ENCODE results near the gene UBE2K. TPM values are rescaled to one million over a fixed set of nuclear protein-coding genes. Genes with fewer than 3 reads are reported as not detected.
A peak's percentile ranks its signal among the peaks of the same experiment; 100 is the strongest.
"Not testable (repeated sequence)": the region's sequence is repeated elsewhere in the genome, so short reads cannot be mapped to it uniquely, and the experiment has no call there.

UBE2K gene, protein sequence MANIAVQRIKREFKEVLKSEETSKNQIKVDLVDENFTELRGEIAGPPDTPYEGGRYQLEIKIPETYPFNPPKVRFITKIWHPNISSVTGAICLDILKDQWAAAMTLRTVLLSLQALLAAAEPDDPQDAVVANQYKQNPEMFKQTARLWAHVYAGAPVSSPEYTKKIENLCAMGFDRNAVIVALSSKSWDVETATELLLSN
- total RNA-seq: 70.3 and 77.3 TPM in 2 replicates
- long read RNA-seq, full-length matches to known transcripts: 30 of 46 reads
- long read RNA-seq, partial matches to known transcripts: 0 of 46 reads
- long read RNA-seq, other reads (novel, unspliced or antisense): 16 of 46 reads

DNA sequence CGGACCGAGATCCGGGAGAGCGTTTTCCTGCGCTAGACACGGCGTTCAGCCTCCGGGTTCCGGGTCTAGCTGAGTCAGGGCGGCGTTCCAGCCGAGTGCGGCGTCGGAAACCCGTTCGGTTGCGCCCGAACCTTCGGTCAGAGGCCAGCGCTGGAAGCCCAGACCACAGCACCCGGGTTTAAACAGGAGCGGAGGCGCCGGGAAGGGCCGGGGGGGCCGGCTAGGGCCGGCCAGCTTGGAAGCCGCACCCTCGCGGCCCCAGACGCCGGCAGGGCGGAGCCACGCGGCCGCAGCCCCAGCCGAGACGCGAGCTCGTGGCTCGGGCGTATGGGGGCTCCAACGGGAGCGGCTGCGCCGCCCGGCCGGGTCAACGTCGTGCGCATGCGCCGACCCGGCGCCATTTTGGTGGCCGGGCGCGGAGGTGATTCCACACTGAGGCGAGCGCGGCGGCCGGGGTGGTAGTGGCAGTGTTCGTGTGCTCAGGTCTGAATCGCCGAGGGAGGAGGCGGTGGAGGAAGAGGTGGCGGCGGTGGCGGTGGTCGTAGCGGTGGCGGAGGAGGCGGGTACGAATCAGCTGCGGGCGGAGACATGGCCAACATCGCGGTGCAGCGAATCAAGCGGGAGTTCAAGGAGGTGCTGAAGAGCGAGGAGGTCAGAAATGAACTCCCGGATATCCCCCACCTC lies at the start of gene UBE2K:
TSS of gene UBE2K (plus strand) at position 397 of the 684 bp plus-strand sequence. CDS start at position 589, 192 bp downstream.
- H3K4me1 Mint-ChIP-seq (ENCODE audit: unreplicated experiment): peaks cover 34% of the 10 kb centered on the region
- TF ChIP-seq, protein P1, sequence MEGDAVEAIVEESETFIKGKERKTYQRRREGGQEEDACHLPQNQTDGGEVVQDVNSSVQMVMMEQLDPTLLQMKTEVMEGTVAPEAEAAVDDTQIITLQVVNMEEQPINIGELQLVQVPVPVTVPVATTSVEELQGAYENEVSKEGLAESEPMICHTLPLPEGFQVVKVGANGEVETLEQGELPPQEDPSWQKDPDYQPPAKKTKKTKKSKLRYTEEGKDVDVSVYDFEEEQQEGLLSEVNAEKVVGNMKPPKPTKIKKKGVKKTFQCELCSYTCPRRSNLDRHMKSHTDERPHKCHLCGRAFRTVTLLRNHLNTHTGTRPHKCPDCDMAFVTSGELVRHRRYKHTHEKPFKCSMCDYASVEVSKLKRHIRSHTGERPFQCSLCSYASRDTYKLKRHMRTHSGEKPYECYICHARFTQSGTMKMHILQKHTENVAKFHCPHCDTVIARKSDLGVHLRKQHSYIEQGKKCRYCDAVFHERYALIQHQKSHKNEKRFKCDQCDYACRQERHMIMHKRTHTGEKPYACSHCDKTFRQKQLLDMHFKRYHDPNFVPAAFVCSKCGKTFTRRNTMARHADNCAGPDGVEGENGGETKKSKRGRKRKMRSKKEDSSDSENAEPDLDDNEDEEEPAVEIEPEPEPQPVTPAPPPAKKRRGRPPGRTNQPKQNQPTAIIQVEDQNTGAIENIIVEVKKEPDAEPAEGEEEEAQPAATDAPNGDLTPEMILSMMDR (IDR thresholded peaks at IDR 0.05): no peak
- H3K27me3 Mint-ChIP-seq (ENCODE audit: unreplicated experiment): no peaks in the 10 kb centered on the region
- H3K27ac Mint-ChIP-seq (ENCODE audit: unreplicated experiment): peak within 1 kb of the TSS; percentile 96
- peak within 1 kb of the TSS; percentile 100 for H3K4me3 Mint-ChIP-seq (ENCODE audit: unreplicated experiment)
- peaks cover 5% of the 10 kb centered on the region for H3K36me3 Mint-ChIP-seq (ENCODE audit: unreplicated experiment)
- H3K9me3 Mint-ChIP-seq (ENCODE audit: unreplicated experiment): no peaks in the 10 kb centered on the region
- peak; percentile 97 for DNase-seq (ENCODE audit: extremely low spot score, unreplicated experiment)

DNA sequence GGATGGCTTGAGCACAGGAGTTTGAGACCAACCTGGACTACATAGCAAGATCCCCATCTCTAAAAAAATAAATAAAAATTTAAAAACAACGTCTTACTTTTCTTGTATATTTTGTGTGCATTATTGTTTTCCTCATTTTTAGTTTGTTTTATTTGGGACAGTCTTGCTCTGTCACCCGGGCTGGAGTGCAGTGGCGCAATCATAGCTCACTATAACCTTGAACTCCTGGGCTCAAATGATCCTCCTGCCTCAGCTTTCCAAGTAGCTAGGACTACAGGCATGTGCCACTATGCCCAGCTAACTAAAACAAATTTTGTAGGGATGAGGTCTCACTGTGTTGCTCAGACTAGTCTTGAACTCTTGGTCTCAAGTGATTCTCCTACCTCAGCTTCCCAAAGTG lies 49.7 kb upstream of the UBE2K start:
- Mint-ChIP-seq H3K4me3 (ENCODE audit: unreplicated experiment) (no peak overlapping the region), H3K27me3 (ENCODE audit: unreplicated experiment) (no peaks in the 10 kb centered on the region), H3K36me3 (ENCODE audit: unreplicated experiment) (peaks cover 4% of the 10 kb centered on the region), H3K27ac (ENCODE audit: unreplicated experiment) (no peak overlapping the region), H3K4me1 (ENCODE audit: unreplicated experiment) (peaks cover 3% of the 10 kb centered on the region), H3K9me3 (ENCODE audit: unreplicated experiment) (no peaks in the 10 kb centered on the region)
- TF ChIP-seq, protein P1 (IDR thresholded peaks at IDR 0.05): no peak
- no peak for DNase-seq (ENCODE audit: extremely low spot score, unreplicated experiment)

DNA sequence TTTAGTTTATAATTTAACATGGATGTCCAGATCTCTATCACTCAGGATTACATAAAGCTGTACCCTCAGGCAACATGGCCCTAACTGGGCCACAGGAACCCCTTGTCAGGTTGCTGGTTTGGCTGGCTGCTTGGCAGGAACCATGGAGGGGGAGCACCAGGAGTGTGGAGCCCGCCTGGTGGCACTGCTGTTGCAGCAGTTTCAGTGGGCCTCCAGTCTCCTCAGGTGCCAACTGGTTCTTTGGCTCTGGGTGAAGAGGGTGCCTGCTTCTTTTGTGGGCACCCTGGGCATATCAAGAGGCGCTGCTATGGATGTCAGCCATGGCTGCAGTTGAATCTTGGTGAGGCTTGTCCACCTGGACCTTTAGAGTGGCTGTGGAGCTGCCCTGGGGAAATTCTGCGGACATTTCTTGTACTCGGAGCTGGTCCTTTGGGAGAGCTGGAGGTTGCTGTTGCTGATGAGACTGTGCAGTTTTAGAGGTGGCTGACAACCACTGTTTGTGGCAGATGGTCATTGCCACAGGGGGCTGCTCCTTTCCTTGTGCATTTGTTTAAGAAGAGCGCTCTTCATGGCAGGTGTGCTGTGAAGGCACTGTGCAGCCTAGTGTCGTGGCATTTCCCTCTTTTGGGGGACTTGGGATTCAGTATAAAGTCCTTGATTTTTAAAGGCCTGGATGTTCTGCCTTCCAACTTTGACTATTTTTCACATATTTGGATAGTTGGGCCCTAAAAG lies 48.9 kb upstream of the UBE2K start:
- Mint-ChIP-seq H3K9me3 (ENCODE audit: unreplicated experiment) (no peaks in the 10 kb centered on the region), H3K4me3 (ENCODE audit: unreplicated experiment) (no peak overlapping the region), H3K36me3 (ENCODE audit: unreplicated experiment) (peaks cover 4% of the 10 kb centered on the region), H3K4me1 (ENCODE audit: unreplicated experiment) (peaks cover 3% of the 10 kb centered on the region), H3K27me3 (ENCODE audit: unreplicated experiment) (no peaks in the 10 kb centered on the region), H3K27ac (ENCODE audit: unreplicated experiment) (no peak overlapping the region)
- TF ChIP-seq, protein P1 (IDR thresholded peaks at IDR 0.05): no peak
- no peak for DNase-seq (ENCODE audit: extremely low spot score, unreplicated experiment)

DNA sequence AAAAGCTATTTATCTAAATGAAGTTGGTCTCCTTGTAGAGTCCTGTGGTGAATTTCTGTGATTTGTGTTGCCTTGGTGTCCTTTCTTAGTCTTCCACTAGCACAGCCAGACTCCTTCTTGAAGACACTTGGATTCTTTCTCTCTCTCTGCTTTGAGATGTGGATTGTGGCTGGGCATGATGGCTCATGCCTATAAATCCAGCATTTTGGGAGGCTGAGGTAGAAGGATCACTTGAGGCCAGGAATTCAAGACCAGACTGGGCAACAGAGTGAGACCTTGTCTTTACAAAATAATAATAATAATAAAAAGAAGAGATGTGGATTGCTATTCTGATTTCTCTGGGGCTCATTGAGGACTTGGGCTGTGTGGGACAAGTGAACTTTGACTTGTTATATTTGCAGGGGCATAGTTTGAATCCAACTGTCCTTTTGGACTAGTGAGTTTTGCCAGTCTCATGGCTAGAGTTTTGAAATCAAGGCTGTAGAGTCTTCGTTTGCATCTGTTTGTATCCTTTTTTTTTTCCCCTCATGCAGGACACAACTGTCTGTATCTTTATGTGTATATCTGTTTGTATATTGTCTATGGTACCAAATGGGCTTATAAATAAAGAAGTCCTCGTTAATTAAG lies 48.2 kb upstream of the UBE2K start:
- peaks cover 3% of the 10 kb centered on the region for H3K4me1 Mint-ChIP-seq (ENCODE audit: unreplicated experiment)
- TF ChIP-seq, protein P1 (IDR thresholded peaks at IDR 0.05): no peak
- H3K36me3 Mint-ChIP-seq (ENCODE audit: unreplicated experiment): peaks cover 4% of the 10 kb centered on the region
- no peak for DNase-seq (ENCODE audit: extremely low spot score, unreplicated experiment)
- H3K27me3 Mint-ChIP-seq (ENCODE audit: unreplicated experiment): no peaks in the 10 kb centered on the region
- no peaks in the 10 kb centered on the region for H3K9me3 Mint-ChIP-seq (ENCODE audit: unreplicated experiment)
- H3K27ac Mint-ChIP-seq (ENCODE audit: unreplicated experiment): no peak overlapping the region
- H3K4me3 Mint-ChIP-seq (ENCODE audit: unreplicated experiment): no peak overlapping the region

DNA sequence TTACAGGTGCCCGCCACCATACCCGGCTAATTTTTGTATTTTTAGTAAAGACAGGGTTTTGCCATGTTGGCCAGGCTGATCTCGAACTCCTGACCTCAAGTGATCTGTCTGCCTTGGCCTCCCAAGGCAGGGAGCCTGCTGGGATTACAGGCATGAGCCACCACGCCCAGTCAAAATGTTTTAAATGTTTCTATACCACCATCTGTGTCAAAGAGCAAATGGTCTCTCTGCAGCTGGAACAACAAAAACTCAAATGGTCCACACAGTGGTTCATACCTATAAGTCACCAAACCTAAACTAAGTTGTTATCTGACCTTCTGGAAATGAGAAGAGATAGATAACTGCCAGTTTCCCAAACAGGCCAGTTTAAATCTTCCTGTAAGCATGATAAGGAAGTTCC lies 46.4 kb upstream of the UBE2K start:
- not testable (repeated sequence) for DNase-seq (ENCODE audit: extremely low spot score, unreplicated experiment)

More for the DNA sequence above, 46.4 kb upstream of the UBE2K start:
- not testable (repeated sequence) for H3K27me3 Mint-ChIP-seq (ENCODE audit: unreplicated experiment); H3K36me3 Mint-ChIP-seq (ENCODE audit: unreplicated experiment); H3K9me3 Mint-ChIP-seq (ENCODE audit: unreplicated experiment); H3K4me1 Mint-ChIP-seq (ENCODE audit: unreplicated experiment); H3K27ac Mint-ChIP-seq (ENCODE audit: unreplicated experiment); H3K4me3 Mint-ChIP-seq (ENCODE audit: unreplicated experiment)
